Fibroblast of mammary gland (primary cell): Measurements from ENCODE around the gene SOCS3.
A peak's percentile ranks its signal among the peaks of the same experiment; 100 is the strongest.

Source experiments
- DNase-seq: peaks from one replicate; pipeline ENCODE4 v3.0.0-alpha.2; 2010; ENCODE audit warnings: low read depth
- H3K4me3 ChIP-seq: 2 replicates; pipeline ENCODE4 v1.5.1; 2011; ENCODE audit warnings: low read depth, mild to moderate bottlenecking, low read length, moderate library complexity; ENCODE audit not compliant: control insufficient read depth
- CTCF ChIP-seq: conservative IDR thresholded peaks from 2 replicates; pipeline ENCODE4 v1.5.1; 2011; ENCODE audit warnings: low read depth, low read length, inconsistent platforms; ENCODE audit not compliant: control insufficient read depth, insufficient read depth

SOCS3 gene

DNA sequence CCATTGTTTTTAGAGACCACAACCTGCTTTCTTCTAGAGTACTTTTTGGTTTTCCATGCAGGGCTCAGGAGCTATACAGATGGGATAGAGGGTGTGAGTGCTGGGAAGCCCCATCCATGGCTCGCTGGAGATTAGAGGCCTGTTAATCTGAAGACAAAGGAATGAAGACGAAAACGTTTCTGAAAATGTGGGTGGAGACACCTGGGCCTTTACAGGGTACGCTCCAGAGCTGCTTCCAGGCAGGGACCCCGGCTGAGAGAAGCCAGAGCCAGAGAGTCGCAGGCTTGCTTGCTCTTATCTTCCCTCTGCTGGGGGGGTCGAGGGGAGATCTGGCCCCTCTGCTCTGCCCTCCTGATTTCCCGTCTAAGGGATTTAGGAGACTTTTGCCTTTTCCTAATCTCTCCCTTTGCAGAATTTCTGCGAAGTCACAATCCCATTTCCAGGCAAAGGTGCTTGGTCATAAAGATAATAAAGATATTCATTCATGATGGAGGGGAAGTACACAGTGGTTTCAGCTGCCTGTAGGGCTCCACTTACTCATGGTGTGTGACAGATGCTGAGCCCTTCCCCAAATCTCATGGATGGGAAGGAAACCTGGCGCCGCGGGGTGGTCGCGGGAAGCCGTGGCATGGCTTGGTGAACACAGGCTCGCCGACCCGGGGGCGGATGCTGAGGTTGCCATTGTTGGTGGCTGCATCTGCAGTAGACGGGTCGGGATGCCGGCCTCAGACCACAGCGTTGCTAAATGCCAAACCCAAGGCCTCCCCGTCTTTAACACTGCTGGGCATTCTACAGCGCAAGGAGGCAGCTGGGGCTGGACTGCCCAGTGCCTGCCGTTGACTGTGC lies 4.8 kb upstream of the SOCS3 start:
- no peak for TF ChIP-seq CTCF
- no peak overlapping the region for H3K4me3 ChIP-seq
- DNase-seq: no peak

DNA sequence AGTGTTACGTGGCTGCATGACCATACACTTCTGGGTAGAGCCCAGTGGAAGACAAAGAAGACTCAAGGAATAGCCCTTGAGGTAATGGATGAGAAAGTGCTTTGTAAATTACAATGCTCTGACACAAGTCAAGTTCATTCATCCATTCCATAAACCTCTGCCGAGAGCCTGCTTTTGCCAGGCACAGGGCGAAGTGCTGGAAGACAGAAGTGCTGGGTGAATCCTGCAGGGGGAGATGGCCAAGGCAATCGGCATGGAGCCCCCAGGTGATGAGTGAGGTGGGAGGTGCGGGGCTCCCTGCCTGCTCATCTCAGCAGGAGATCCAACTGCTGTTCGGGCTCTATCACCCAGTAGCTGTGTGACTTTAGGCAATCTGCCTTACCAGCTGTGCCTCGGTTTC lies 2.8 kb upstream of the SOCS3 start:
- no peak for TF ChIP-seq CTCF

DNA sequence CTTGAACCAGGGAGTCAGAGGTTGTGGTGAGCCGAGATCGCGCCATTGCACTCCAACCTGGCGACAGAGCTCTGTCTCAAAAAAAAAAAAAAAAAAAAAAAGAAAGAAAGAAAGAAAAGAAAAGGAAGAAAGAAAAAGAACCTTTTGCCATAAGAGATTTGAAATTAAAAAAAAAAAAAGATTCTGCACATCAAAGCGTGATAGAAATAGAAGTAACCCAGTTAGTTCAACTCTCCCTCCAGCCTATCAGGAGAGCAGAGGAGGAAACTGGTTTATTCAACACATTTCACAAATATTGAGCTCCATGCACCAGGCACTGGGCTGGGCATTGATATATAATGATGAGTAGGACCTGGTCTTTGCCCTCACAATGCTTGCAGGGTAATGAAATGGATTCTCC lies 2.4 kb upstream of the SOCS3 start:
- no peak for DNase-seq

More for the DNA sequence above, 2.8 kb upstream of the SOCS3 start:
- no peak for DNase-seq
- no peak overlapping the region for H3K4me3 ChIP-seq

GRCh38 chr17:78361225-78361701 lies 1.4 kb upstream of the SOCS3 start:
- no peak for DNase-seq
- no peak overlapping the region for H3K4me3 ChIP-seq
- TF ChIP-seq CTCF: no peak

More for the DNA sequence above, 2.4 kb upstream of the SOCS3 start:
- no peak overlapping the region for H3K4me3 ChIP-seq
- TF ChIP-seq CTCF: no peak

- DNase-seq: peak; percentile 79
- peak; percentile 82 for TF ChIP-seq CTCF
- peak overlapping the region; percentile 43 for H3K4me3 ChIP-seq
Measured at GRCh38 chr17:78360371-78361224, 721 bp upstream of the SOCS3 start.

DNA sequence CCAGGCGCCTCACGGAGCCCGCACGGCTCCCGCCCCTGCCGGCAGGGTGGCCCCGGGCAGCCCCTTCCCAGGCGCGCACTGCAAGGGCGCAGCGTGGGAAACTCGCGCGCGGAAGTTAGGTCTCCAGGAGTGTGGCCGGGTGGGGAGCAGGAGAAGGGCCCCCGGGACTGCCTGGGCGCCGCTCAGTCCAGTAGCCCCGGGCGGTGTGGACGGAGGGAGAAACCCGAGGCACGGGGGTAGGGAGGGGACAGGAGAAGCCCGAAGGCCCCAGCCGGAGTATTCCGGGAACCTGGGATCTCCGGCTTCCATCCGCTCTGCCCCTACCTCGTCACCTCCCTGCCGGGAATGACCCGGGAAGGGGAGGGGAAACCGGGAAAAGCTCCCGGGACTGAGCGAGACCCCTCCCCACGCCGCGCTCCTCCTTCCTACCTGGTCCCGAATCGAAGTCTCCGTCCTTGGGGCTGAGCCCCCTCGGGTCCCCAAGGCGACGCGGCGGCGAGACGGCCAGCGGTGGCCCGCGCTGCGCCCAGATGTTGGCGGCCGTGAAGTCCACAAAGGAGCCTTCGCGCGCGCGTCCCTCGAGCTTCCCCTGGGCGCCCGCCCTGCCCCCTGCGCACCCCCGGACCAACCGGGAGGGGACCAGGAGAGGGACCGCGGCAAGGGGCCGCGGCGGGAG lies 418 bp downstream of the SOCS3 start:
- no peak for DNase-seq
- TF ChIP-seq CTCF: no peak

More for the DNA sequence above, 418 bp downstream of the SOCS3 start:
- H3K4me3 ChIP-seq: peak overlapping the region; percentile 86
